Osteocyte (in vitro differentiated cells): ENCODE results near the gene KPNA6. TPM values are rescaled to one million over a fixed set of nuclear protein-coding genes. Genes with fewer than 3 reads are reported as not detected.

Source experiments
- DNase-seq: peaks from one replicate; pipeline ENCODE4 v3.0.0; 2021; ENCODE audit warnings: mixed read lengths; ENCODE audit not compliant: unreplicated experiment; ENCODE audit errors: extremely low spot score
- H3K27ac Mint-ChIP-seq: one replicate; pipeline ENCODE4 v1.8.0; 2021; ENCODE audit warnings: mild to moderate bottlenecking, mixed read lengths; ENCODE audit not compliant: unreplicated experiment
- H3K27me3 Mint-ChIP-seq: one replicate; pipeline ENCODE4 v1.8.0; 2021; ENCODE audit warnings: mixed read lengths; ENCODE audit not compliant: unreplicated experiment
- H3K36me3 Mint-ChIP-seq: one replicate; pipeline ENCODE4 v1.8.0; 2021; ENCODE audit warnings: mixed read lengths; ENCODE audit not compliant: unreplicated experiment
- H3K4me1 Mint-ChIP-seq: one replicate; pipeline ENCODE4 v1.8.0; 2021; ENCODE audit warnings: mixed read lengths; ENCODE audit not compliant: unreplicated experiment
- H3K4me3 Mint-ChIP-seq: one replicate; pipeline ENCODE4 v1.8.0; 2021; ENCODE audit warnings: mild to moderate bottlenecking, moderate library complexity, mixed read lengths; ENCODE audit not compliant: unreplicated experiment
- H3K9me3 Mint-ChIP-seq: one replicate; pipeline ENCODE4 v1.8.0; 2021; ENCODE audit warnings: mixed read lengths; ENCODE audit not compliant: unreplicated experiment
- CTCF ChIP-seq: fragments of 200-600 bp; sonication (generic); IDR thresholded peaks from 2 replicates; pipeline ENCODE4 v1.5.0; 2021; ENCODE audit warnings: antibody characterized with exemption, mild to moderate bottlenecking, moderate library complexity
- total RNA-seq: library from RNA; stranded (reverse); gene quantifications from 2 replicates; pipeline ENCODE4 v1.2.1, GENCODE V29; 2021

KPNA6 gene
- total RNA-seq, 1 donor from 2014 or later, result 75.3 TPM

GRCh38 chr1:32181065-32181464 is 73.2 kb downstream of the KPNA6 start:
- Mint-ChIP-seq H3K9me3 (no peaks in the 10 kb centered on the region), H3K27me3 (no peaks in the 10 kb centered on the region), H3K36me3 (peaks cover 24% of the 10 kb centered on the region), H3K4me1 (peaks cover 46% of the 10 kb centered on the region), H3K27ac (peak overlapping the region; percentile 97), H3K4me3 (peak overlapping the region; percentile 88)
- no peak for TF ChIP-seq CTCF
- DNase-seq, result no peak

- no peaks in the 10 kb centered on the region for H3K9me3 Mint-ChIP-seq
- peak overlapping the region; percentile 97 for H3K27ac Mint-ChIP-seq
- H3K27me3 Mint-ChIP-seq, result no peaks in the 10 kb centered on the region
- peak overlapping the region; percentile 88 for H3K4me3 Mint-ChIP-seq
- no peak for DNase-seq
- no peak for TF ChIP-seq CTCF
- H3K4me1 Mint-ChIP-seq, result peaks cover 51% of the 10 kb centered on the region
- peaks cover 29% of the 10 kb centered on the region for H3K36me3 Mint-ChIP-seq
These were observed 73.7 kb downstream of the KPNA6 start for GRCh38 chr1:32181563-32181962.

- Mint-ChIP-seq H3K27me3 (no peaks in the 10 kb centered on the region), H3K9me3 (no peaks in the 10 kb centered on the region), H3K27ac (peak overlapping the region; percentile 18), H3K4me3 (peak overlapping the region; percentile 14), H3K36me3 (peaks cover 30% of the 10 kb centered on the region), H3K4me1 (peaks cover 51% of the 10 kb centered on the region)
- DNase-seq, result no peak
- TF ChIP-seq CTCF, result no peak
These were observed 74.2 kb downstream of the KPNA6 start for GRCh38 chr1:32182060-32182459.

- Mint-ChIP-seq H3K27ac (no peak overlapping the region), H3K4me1 (peaks cover 48% of the 10 kb centered on the region), H3K9me3 (no peaks in the 10 kb centered on the region), H3K4me3 (peak overlapping the region; percentile 3), H3K36me3 (peaks cover 46% of the 10 kb centered on the region), H3K27me3 (no peaks in the 10 kb centered on the region)
- TF ChIP-seq CTCF, result no peak
- no peak for DNase-seq
These were observed 76.8 kb downstream of the KPNA6 start for GRCh38 chr1:32184650-32185049.

GRCh38 chr1:32186077-32186476 is 78.2 kb downstream of the KPNA6 start:
- H3K9me3 Mint-ChIP-seq, result no peaks in the 10 kb centered on the region
- no peak for TF ChIP-seq CTCF
- peak overlapping the region; percentile 80 for H3K27ac Mint-ChIP-seq
- H3K4me1 Mint-ChIP-seq, result peaks cover 38% of the 10 kb centered on the region
- no peaks in the 10 kb centered on the region for H3K27me3 Mint-ChIP-seq
- no peak overlapping the region for H3K4me3 Mint-ChIP-seq
- peaks cover 53% of the 10 kb centered on the region for H3K36me3 Mint-ChIP-seq
- no peak for DNase-seq
